K562 (cell line): ENCODE results near the gene NKX1-2. TPM values are rescaled to one million over a fixed set of nuclear protein-coding genes. Genes with fewer than 3 reads are reported as not detected.

ENCODE experiments used
- ARID1B ChIP-seq: fragments of 450-650 bp; IDR thresholded peaks from 2 replicates; pipeline ENCODE4 v1.6.1; 2016; ENCODE audit warnings: antibody characterized with exemption, mild to moderate bottlenecking, inconsistent platforms
- ARID3A ChIP-seq: IDR thresholded peaks from 2 replicates; pipeline ENCODE4 v1.6.1; 2012; ENCODE audit warnings: low read depth, low read length, improper control_type of control experiment, borderline replicate concordance
- CBFA2T3 ChIP-seq: fragments of 450-650 bp; IDR thresholded peaks from 2 replicates; pipeline ENCODE4 v1.6.1; 2017
- CREB1 ChIP-seq, 2 experiments: sonication (generic) in 1 of 2; formaldehyde crosslinking in 1 of 2; IDR thresholded peaks; 2 replicates each; pipeline versions ENCODE4 v1.6.1 to v1.8.0; 2012 to 2022; ENCODE audit warnings: inconsistent platforms in 1 of 2, mild to moderate bottlenecking in 1 of 2, missing genetic modification reagents in 1 of 2, moderate library complexity in 1 of 2
- E2F4 ChIP-seq: sonication (generic); formaldehyde crosslinking; IDR thresholded peaks from 2 replicates; pipeline ENCODE4 v1.8.0; 2022; ENCODE audit warnings: mild to moderate bottlenecking, low read depth, missing genetic modification reagents
- EP300 ChIP-seq: IDR thresholded peaks from 2 replicates; pipeline ENCODE4 v1.6.1; 2012; ENCODE audit warnings: low read length, improper control_type of control experiment
- FOXA1 ChIP-seq: fragments of 450-650 bp; IDR thresholded peaks from 2 replicates; pipeline ENCODE4 v1.6.1; 2016; ENCODE audit warnings: mild to moderate bottlenecking, borderline replicate concordance
- FOXM1 ChIP-seq, 2 experiments: fragments of 450-650 bp in 1 of 2; sonication (generic) in 1 of 2; formaldehyde crosslinking in 1 of 2; IDR thresholded peaks; 2 replicates each; pipeline versions ENCODE4 v1.6.1 to v1.9.0; 2017 to 2022; ENCODE audit warnings: low read depth in 2 of 2, mild to moderate bottlenecking in 2 of 2, missing genetic modification reagents in 1 of 2, moderate library complexity in 1 of 2
- GABPB1 ChIP-seq: sonication (generic); formaldehyde crosslinking; IDR thresholded peaks from 2 replicates; pipeline ENCODE4 v1.8.0; 2022; ENCODE audit warnings: mild to moderate bottlenecking, missing genetic modification reagents
- HNRNPK ChIP-seq: fragments of 200-400 bp; formaldehyde crosslinking; IDR thresholded peaks from one replicate; pipeline ENCODE4 v1.6.1; 2018; ENCODE audit warnings: mild to moderate bottlenecking, low read depth, low read length; ENCODE audit not compliant: poor library complexity, severe bottlenecking
- KLF16 ChIP-seq: IDR thresholded peaks from 2 replicates; pipeline ENCODE4 v1.6.1; 2016; ENCODE audit warnings: antibody characterized with exemption
- NBN ChIP-seq: fragments of 450-650 bp; IDR thresholded peaks from 2 replicates; pipeline ENCODE4 v1.6.1; 2016; ENCODE audit warnings: low read depth, mild to moderate bottlenecking
- NR0B1 ChIP-seq: fragments of 450-650 bp; IDR thresholded peaks from one replicate; pipeline ENCODE4 v1.6.1; 2018; ENCODE audit warnings: mild to moderate bottlenecking, moderate library complexity; ENCODE audit not compliant: partially characterized antibody
- PHB2 ChIP-seq: fragments of 450-650 bp; IDR thresholded peaks from 2 replicates; pipeline ENCODE4 v1.6.1; 2017; ENCODE audit warnings: low read depth
- PHTF2 ChIP-seq: fragments of 250-450 bp; sonication (Bioruptor Pico); IDR thresholded peaks from 2 replicates; pipeline ENCODE4 v1.5.0; 2021; ENCODE audit warnings: mild to moderate bottlenecking
- RCOR1 ChIP-seq, 2 experiments: IDR thresholded peaks; 2 replicates each; pipeline ENCODE4 v1.6.1; 2012; ENCODE audit warnings: low read depth in 2 of 2, low read length in 2 of 2, borderline replicate concordance in 1 of 2, improper control_type of control experiment in 1 of 2
- TBL1XR1 ChIP-seq, 2 experiments: IDR thresholded peaks; 2 replicates each; pipeline ENCODE4 v1.6.1; 2012; ENCODE audit warnings: improper control_type of control experiment in 2 of 2, low read length in 2 of 2, mild to moderate bottlenecking in 1 of 2
- TRIM24 ChIP-seq, 2 experiments: fragments of 450-650 bp; IDR thresholded peaks; 2 replicates each; pipeline ENCODE4 v1.6.1; 2016
- ZBTB8A ChIP-seq: fragments of 450-650 bp; IDR thresholded peaks from 2 replicates; pipeline ENCODE4 v1.6.1; 2018; ENCODE audit warnings: mild to moderate bottlenecking, moderate library complexity; ENCODE audit not compliant: partially characterized antibody
- polyA plus RNA-seq, 8 experiments: library from polyadenylated mRNA; depleted of rRNA in 4 of 8; stranded (reverse) in 5 of 8; unstranded in 3 of 8; fragments of >200 nt; fragmentation: Nextera tagmentation in 2 of 8; fragmentation: Illumina TruSeq in 1 of 8; extraction: Ambion mirVana in 2 of 8; extraction: Trizol in 1 of 8; gene quantifications; 2 replicates each; pipeline versions ENCODE4 v1.2.1 to v1.2.3, GENCODE V29; 2011 to 2014; ENCODE audit warnings: inconsistent platforms in 1 of 8, missing spikeins in 1 of 8
- total RNA-seq, 7 experiments: library from RNA; depleted of rRNA in 6 of 7; stranded (reverse); fragments of >200 nt in 6 of 7; fragmentation: Illumina TruSeq in 2 of 7; extraction: Trizol in 2 of 7; gene quantifications; 2 replicates each; pipeline versions ENCODE4 v1.2.1 to v1.2.3, GENCODE V29; 2011 to 2021; ENCODE audit warnings: low replicate concordance in 1 of 7

NKX1-2 gene
- total and polyA plus RNA-seq, 9 of the 15 experiments (the other 6 are each of a cell fraction or from before 2014, with no cell fraction given), result not detected

- TF ChIP-seq ARID3A, result no peak
- no peak for TF ChIP-seq FOXA1
- TF ChIP-seq PHTF2 (CRISPR knock-in tag), result no peak
- no peak for TF ChIP-seq PHB2
- peak; percentile 47; the same call in 1 of the 2 replicates for TF ChIP-seq FOXM1 (IDR thresholded peaks at IDR 0.05; ENCODE audit: low read depth)
- TF ChIP-seq FOXM1 (CRISPR knock-in tag; IDR thresholded peaks at IDR 0.05; ENCODE audit: low read depth), result no peak
- no peak for TF ChIP-seq ZBTB8A
- TF ChIP-seq TRIM24 (IDR thresholded peaks at IDR 0.05), result peak; percentile 32 to 58; a peak in 3 of 4 replicates
- TF ChIP-seq NR0B1, result no peak
- TF ChIP-seq ARID1B, result peak; percentile 87
- TF ChIP-seq KLF16, result peak; percentile 79
- TF ChIP-seq CBFA2T3, result peak; percentile 91
- peak; percentile 64 for TF ChIP-seq EP300
- no peak for TF ChIP-seq CREB1 (IDR thresholded peaks at IDR 0.05)
- TF ChIP-seq CREB1 (CRISPR knock-in tag; IDR thresholded peaks at IDR 0.05), result no peak
- peak in 1 of 2 experiments; percentile 16; a peak in 1 of 4 replicates for TF ChIP-seq TBL1XR1 (IDR thresholded peaks at IDR 0.05; ENCODE audit: low read length in 2 of 2)
- no peak for TF ChIP-seq HNRNPK
- no peak for TF ChIP-seq E2F4 (CRISPR knock-in tag)
- TF ChIP-seq NBN, result no peak
- no peak for TF ChIP-seq GABPB1 (CRISPR knock-in tag)
- TF ChIP-seq RCOR1 (IDR thresholded peaks at IDR 0.05; ENCODE audit: borderline replicate concordance in 1 of 2, low read depth in 2 of 2, low read length in 2 of 2), result 0 out of 4 replicates have a peak, but pooled peaks of 1 of the 2 experiments have one; percentile 17
These were observed 4.2 kb upstream of the NKX1-2 start (continued) for GRCh38 chr10:124453960-124454610.
